AG10803 (cell line): ENCODE measurements around the gene THSD7B.

ENCODE experiments used
- DNase-seq: peaks from one replicate; pipeline ENCODE4 v3.0.0; 2010; ENCODE audit warnings: low read depth
- H3K4me3 ChIP-seq: 2 replicates; pipeline ENCODE4 v1.5.1; 2011; ENCODE audit warnings: mild to moderate bottlenecking, low read length, control low read depth
- TF ChIP-seq, protein P1 (sequence below): conservative IDR thresholded peaks from 2 replicates; pipeline ENCODE4 v1.5.1; 2011; ENCODE audit warnings: mild to moderate bottlenecking, low read length, control low read depth, inconsistent platforms

THSD7B gene

DNA sequence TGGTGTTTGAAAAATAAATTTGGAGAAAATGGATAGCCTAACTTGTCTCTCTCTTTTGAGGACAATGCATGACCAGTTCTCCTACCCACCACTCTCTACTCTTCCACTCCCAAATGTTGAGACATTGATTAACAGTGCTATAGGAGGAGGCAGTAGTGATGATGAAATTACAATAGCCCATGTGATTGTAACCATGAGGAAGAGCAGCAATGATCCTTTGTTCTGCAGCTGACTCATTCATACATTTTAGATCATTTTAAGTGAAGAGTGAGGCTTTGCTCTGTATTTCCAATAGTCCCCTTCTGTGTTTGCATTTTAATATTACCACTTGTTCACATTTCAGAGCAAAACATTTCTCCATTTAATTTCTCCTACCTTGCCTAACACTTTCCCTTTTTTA, 592.3 kb downstream of the THSD7B start:
- no peak for DNase-seq
- H3K4me3 ChIP-seq, result no peak overlapping the region

DNA sequence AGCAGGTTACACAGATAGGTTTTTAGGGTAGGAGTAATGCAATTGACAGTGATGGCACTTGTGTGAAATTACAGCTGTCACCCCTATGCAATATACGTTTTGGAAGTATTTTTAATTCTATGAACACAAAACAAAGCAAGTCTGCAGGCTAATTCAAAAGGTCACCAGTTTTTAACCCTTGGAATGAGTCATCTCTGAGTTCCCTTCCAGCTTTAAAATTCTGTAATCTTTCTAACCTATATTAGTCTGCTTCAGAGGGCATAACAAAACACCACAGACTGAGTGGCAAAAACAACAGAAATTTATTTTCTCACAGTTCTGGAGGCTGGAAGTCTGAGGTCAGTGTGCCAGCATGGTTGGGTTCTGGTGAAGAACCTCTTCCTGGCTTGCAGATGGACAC, 602.0 kb downstream of the THSD7B start:
- DNase-seq, result no peak
- TF ChIP-seq, protein P1, sequence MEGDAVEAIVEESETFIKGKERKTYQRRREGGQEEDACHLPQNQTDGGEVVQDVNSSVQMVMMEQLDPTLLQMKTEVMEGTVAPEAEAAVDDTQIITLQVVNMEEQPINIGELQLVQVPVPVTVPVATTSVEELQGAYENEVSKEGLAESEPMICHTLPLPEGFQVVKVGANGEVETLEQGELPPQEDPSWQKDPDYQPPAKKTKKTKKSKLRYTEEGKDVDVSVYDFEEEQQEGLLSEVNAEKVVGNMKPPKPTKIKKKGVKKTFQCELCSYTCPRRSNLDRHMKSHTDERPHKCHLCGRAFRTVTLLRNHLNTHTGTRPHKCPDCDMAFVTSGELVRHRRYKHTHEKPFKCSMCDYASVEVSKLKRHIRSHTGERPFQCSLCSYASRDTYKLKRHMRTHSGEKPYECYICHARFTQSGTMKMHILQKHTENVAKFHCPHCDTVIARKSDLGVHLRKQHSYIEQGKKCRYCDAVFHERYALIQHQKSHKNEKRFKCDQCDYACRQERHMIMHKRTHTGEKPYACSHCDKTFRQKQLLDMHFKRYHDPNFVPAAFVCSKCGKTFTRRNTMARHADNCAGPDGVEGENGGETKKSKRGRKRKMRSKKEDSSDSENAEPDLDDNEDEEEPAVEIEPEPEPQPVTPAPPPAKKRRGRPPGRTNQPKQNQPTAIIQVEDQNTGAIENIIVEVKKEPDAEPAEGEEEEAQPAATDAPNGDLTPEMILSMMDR, result no peak
- no peak overlapping the region for H3K4me3 ChIP-seq

More for the DNA sequence above, 592.3 kb downstream of the THSD7B start:
- TF ChIP-seq, protein P1, result no peak

DNA sequence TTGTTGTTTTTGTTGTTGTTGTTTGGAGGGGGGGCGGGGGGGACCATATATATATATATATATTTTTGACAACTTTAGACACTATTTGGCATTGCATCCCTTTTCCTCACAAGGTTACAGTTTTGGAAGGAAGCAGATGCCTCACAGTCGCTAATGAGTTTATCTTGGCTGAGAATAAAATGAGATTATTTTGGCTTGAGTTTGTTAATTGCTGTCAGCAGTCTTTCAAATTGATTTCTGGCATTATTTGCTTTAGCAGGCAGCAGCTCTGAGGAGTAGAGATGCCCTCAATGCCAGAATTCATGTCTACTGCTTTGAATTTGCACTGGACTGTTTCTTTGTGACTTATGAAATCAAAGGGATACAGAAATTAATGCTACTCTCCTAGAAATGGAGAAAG, 603.8 kb downstream of the THSD7B start:
- TF ChIP-seq, protein P1, result no peak
- no peak overlapping the region for H3K4me3 ChIP-seq
- no peak for DNase-seq

DNA sequence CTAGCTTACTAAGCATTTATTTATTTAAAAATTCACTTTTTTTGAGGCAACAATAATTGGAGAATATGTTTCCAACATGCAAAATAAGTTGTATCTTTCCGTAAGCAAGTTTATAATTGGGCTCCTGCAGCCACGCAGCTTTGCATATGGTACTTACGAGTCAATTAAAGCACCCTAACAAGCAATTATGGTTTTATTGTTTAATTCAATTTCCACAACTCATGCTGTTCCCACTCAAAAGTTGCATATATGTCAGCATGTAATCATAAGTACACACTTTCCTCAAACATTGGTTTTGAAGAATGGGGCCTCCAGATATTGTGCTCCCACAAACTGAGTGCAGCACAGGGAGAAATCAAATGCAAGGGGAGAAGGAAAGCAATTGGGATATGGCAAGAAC, 613.8 kb downstream of the THSD7B start:
- TF ChIP-seq, protein P1, result no peak
- H3K4me3 ChIP-seq, result no peak overlapping the region
- no peak for DNase-seq

DNA sequence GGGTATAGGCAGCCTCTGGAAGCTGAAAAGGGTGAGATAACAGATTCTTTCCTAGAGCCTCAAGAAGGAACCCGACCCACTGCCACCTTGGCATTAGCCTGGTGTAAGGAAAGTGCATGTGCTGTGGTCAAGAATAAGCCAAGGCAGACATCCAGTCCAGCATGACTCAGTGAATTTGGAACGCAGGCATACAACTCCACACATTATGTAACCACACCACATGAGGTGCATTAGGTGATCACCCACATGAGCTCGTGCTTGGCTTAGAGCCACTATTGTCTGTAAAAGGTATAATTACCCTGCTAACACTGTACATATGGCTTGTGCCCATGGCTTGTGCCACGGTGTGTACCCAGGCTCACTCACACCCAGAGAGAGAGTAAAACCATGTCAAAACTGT, 615.3 kb downstream of the THSD7B start:
- TF ChIP-seq, protein P1, result no peak
- DNase-seq, result peak; percentile 46

DNA sequence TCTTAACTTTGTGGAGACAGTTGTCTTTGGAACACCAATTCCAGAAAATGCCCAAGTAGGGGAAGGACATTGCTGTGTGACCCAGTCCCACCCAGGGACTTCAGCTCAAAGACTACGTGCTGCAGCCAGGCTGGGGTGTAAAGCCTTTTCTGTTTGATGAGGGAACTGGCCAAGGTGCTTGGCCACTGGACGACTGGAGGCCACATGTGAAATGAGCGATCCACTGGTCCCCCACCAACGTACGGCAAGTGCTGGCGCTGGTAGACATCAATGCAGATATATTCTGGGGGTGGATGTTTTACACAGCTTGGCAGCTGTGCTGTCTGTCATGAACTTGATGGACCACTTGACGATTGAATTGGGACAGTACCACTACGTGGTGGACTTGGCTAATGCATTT, 616.4 kb downstream of the THSD7B start:
- TF ChIP-seq, protein P1, result no peak
- H3K4me3 ChIP-seq, result no peak overlapping the region
- no peak for DNase-seq

More for the DNA sequence above, 615.3 kb downstream of the THSD7B start:
- H3K4me3 ChIP-seq, result no peak overlapping the region

DNA sequence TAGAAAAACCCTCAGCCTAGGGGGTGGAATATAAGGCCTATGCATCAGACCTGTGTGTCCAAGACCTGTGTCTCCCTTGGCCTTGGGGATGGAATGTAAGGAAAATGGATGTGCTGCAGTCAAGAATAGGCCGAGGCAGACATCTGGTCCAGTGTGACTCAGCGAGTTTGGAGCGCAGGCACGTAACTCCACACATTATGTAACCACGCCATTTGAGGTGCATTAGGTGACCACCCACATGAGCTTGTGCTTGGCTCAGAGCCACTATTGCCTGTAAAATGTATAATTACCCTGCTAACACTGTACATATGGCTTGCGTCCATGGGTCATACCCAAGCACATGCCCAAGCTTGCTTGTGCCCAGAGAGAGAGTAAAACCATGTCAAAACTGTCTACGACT, 618.0 kb downstream of the THSD7B start:
- H3K4me3 ChIP-seq, result no peak overlapping the region
- no peak for DNase-seq
- TF ChIP-seq, protein P1, result no peak
